Chondrocyte (in vitro differentiated cells): ENCODE results near the gene SCN7A. TPM values are rescaled to one million over a fixed set of nuclear protein-coding genes. Genes with fewer than 3 reads are reported as not detected.

Experiments
- DNase-seq: peaks from one replicate; pipeline ENCODE4 v3.0.0; 2021; ENCODE audit warnings: mixed read lengths, low spot score
- H3K27ac Mint-ChIP-seq: one replicate; pipeline ENCODE4 v1.8.0; 2021; ENCODE audit warnings: mild to moderate bottlenecking, moderate library complexity, mixed read lengths; ENCODE audit not compliant: unreplicated experiment
- H3K27me3 Mint-ChIP-seq: 2 replicates; pipeline ENCODE4 v1.8.0; 2021; ENCODE audit warnings: low read depth, mixed read lengths
- H3K36me3 Mint-ChIP-seq: 2 replicates; pipeline ENCODE4 v1.8.0; 2021; ENCODE audit warnings: low read depth, mixed read lengths
- H3K4me1 Mint-ChIP-seq: 2 replicates; pipeline ENCODE4 v1.8.0; 2021; ENCODE audit warnings: low read depth, mild to moderate bottlenecking, mixed read lengths
- H3K4me3 Mint-ChIP-seq: one replicate; pipeline ENCODE4 v1.8.0; 2021; ENCODE audit warnings: mild to moderate bottlenecking, moderate library complexity, mixed read lengths; ENCODE audit not compliant: unreplicated experiment
- H3K9me3 Mint-ChIP-seq: 2 replicates; pipeline ENCODE4 v1.8.0; 2021; ENCODE audit warnings: low read depth, mixed read lengths
- long read RNA-seq: library from polyadenylated mRNA; stranded (forward); transcript quantifications from one replicate; pipeline ENCODE4 v2.0.0, GENCODE V29; 2021
- total RNA-seq: library from RNA; stranded (reverse); gene quantifications from 3 replicates; pipeline ENCODE4 v1.2.1, GENCODE V29; 2021
- TF ChIP-seq, protein P1 (sequence below): fragments of 200-600 bp; sonication (generic); IDR thresholded peaks from 2 replicates; pipeline ENCODE4 v1.5.0; 2021; ENCODE audit warnings: antibody characterized with exemption, mild to moderate bottlenecking, moderate library complexity

SCN7A gene
- total RNA-seq: 0.05 to 1.9 TPM (median 0.05 TPM) in 3 replicates
- long read RNA-seq: 0 reads

DNA sequence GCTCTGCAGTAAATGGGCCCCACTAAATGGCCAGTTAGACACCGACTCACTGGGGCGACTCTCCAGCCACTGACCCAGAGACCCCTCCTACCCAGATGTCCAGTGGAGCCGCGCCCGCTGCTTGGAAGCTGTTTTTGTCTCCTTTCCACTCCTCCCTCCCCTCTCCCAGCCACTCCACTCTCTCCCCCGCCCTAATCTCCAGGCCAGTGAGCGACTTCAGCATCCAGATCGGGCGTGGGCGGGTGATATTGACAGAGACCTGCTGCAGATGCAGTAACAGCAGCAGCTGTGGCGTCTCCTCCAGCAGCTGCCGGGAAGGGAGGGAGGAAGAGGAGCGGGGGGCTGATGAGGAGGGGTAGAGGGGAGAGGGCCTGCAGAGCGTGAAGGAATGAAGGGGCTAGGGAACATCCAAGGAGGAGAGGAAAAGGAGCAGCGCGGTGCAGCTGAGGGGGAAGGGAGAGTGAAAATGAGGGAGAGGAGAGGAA is at the start of gene SCN7A:
Gene SCN7A, minus strand, starts transcription at position 110 of the 485 bp plus-strand sequence. CDS start 16,553 bp downstream, outside the sequence.
- no peaks in the 10 kb centered on the region for H3K36me3 Mint-ChIP-seq

DNA sequence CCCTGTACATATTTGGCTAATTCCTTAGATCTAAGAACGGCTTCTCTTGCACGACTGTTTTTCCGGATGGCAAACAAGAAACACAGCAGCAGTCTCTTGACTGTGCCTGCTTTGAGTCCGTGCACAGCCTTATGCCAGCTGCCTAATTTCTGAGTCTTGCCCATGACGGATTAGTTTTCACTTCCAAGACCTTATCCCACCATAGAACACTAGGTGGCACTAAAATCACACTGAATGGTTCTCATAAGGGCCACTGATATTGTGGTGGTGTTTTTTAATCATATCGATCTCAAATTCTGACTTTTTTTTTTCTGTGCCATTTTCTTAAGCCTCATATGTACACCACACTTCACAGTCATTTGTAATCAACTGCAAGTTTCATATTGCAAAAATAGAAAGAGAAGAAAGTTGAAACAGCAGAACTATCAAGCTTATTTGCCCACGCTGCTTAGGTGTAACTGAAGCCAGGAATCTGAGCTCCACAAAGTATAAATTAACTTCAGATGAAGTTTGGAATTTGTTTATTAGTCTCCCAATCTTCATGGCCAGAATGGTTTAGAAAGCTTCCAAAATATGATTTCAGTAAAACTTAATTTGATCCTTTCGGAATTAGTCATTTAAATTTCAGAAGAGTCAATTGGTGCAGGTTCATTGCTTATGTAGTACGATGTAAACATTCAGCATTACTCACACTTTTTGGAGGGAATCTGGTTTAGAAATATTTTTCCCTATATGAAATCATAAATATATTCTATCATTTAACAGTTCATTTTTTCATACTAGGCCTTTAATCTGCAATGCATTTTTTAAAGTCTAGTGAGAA is 45.5 kb upstream of the SCN7A start:
- Mint-ChIP-seq H3K9me3 (peaks cover 4% of the 10 kb centered on the region), H3K27me3 (peaks cover 16% of the 10 kb centered on the region), H3K4me1 (peaks cover 8% of the 10 kb centered on the region), H3K4me3 (no peak overlapping the region), H3K27ac (no peak overlapping the region), H3K36me3 (no peaks in the 10 kb centered on the region)
- TF ChIP-seq, protein P1, sequence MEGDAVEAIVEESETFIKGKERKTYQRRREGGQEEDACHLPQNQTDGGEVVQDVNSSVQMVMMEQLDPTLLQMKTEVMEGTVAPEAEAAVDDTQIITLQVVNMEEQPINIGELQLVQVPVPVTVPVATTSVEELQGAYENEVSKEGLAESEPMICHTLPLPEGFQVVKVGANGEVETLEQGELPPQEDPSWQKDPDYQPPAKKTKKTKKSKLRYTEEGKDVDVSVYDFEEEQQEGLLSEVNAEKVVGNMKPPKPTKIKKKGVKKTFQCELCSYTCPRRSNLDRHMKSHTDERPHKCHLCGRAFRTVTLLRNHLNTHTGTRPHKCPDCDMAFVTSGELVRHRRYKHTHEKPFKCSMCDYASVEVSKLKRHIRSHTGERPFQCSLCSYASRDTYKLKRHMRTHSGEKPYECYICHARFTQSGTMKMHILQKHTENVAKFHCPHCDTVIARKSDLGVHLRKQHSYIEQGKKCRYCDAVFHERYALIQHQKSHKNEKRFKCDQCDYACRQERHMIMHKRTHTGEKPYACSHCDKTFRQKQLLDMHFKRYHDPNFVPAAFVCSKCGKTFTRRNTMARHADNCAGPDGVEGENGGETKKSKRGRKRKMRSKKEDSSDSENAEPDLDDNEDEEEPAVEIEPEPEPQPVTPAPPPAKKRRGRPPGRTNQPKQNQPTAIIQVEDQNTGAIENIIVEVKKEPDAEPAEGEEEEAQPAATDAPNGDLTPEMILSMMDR: peak; percentile 96
- no peak for DNase-seq

More for the DNA sequence above, at the start of gene SCN7A:
- H3K27ac Mint-ChIP-seq: no peak within 1 kb of the TSS
- peaks cover 16% of the 10 kb centered on the region for H3K27me3 Mint-ChIP-seq
- no peaks in the 10 kb centered on the region for H3K9me3 Mint-ChIP-seq
- peak within 1 kb of the TSS; percentile 67 for H3K4me3 Mint-ChIP-seq
- DNase-seq: peak; percentile 90
- H3K4me1 Mint-ChIP-seq: peaks cover 17% of the 10 kb centered on the region
- TF ChIP-seq, protein P1: no peak

DNA sequence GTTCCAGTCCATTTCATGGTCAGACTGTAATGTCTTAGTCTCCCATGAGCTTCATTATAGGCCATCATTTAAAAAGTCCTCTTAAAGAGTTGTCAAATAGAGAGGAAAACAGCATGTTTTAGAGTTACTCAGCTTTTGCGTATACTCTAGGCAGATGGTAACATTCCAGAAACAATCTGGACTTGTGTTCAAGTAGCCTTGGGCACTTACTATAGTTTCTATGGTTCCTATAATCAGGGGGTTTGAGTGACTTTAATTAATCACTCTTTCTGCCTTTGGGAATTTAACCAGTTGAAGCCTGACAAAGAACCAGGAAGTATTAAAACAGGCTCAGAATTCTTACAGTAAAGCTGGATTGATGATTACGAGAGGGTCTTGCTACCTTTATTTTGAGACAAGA is 42.1 kb upstream of the SCN7A start:
- H3K36me3 Mint-ChIP-seq: no peaks in the 10 kb centered on the region
- no peak overlapping the region for H3K4me3 Mint-ChIP-seq
- H3K9me3 Mint-ChIP-seq: peaks cover 3% of the 10 kb centered on the region
- DNase-seq: no peak
- TF ChIP-seq, protein P1: no peak
- no peak overlapping the region for H3K27ac Mint-ChIP-seq
- peaks cover 8% of the 10 kb centered on the region for H3K4me1 Mint-ChIP-seq
- peaks cover 24% of the 10 kb centered on the region for H3K27me3 Mint-ChIP-seq

DNA sequence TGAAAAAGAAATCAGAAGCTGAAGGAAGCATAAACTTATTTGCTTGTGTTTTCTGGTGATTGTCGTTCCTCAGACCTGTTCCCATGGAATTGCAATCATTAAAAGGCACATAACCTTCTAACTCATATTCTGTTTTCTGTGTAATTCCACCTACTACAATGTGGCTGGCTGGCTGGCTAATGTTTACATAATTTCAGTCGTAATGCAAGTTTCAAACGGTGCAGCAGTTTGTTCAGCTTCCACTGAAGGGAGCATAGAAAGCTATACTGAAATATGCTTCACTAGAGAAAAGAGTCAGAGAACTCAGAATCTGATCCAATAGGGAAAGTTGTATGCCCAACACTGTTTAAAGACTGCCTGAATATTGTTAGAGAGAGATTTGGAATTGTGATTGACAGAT is 27.1 kb upstream of the SCN7A start:
- DNase-seq: no peak
- H3K4me1 Mint-ChIP-seq: peaks cover 30% of the 10 kb centered on the region
- no peaks in the 10 kb centered on the region for H3K9me3 Mint-ChIP-seq
- H3K4me3 Mint-ChIP-seq: no peak overlapping the region
- TF ChIP-seq, protein P1: no peak
- H3K27me3 Mint-ChIP-seq: peaks cover 9% of the 10 kb centered on the region
- H3K27ac Mint-ChIP-seq: no peak overlapping the region
- no peaks in the 10 kb centered on the region for H3K36me3 Mint-ChIP-seq

DNA sequence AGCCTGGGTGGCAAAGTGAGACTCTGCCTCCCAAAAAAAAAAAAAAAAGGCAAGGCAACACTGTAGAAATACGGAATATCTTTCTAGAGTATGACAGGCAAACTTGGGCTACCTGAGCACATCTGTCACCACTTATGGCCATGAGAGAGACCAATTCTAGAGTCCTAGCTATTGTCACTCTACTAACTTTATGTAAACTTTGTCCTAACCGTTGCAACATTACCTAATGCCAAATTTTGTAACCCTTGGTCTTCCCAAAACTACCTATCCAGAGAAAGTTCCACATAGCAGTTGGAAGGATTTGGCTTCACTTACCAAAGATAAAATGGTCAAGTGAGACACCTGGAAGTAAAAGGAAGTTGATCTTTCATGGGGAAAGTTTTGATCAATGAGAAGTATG is 26.6 kb upstream of the SCN7A start:
- TF ChIP-seq, protein P1: no peak
- H3K27ac Mint-ChIP-seq: no peak overlapping the region
- H3K9me3 Mint-ChIP-seq: no peaks in the 10 kb centered on the region
- no peak overlapping the region for H3K4me3 Mint-ChIP-seq
- H3K36me3 Mint-ChIP-seq: no peaks in the 10 kb centered on the region
- DNase-seq: no peak
- peaks cover 9% of the 10 kb centered on the region for H3K27me3 Mint-ChIP-seq
- H3K4me1 Mint-ChIP-seq: peaks cover 30% of the 10 kb centered on the region
